NCI-H1092 treated with DMSO at 0.1 percent for 48 hours (cell line): ENCODE results near the gene ZNF83.
"Not testable (repeated sequence)": the region's sequence is repeated elsewhere in the genome, so short reads cannot be mapped to it uniquely, and the experiment has no call there.

ENCODE experiments used
- DNase-seq: peaks from one replicate; lab custom pipeline; 2025; lab: John Stamatoyannopoulos, UW

Gene ZNF83

DNA sequence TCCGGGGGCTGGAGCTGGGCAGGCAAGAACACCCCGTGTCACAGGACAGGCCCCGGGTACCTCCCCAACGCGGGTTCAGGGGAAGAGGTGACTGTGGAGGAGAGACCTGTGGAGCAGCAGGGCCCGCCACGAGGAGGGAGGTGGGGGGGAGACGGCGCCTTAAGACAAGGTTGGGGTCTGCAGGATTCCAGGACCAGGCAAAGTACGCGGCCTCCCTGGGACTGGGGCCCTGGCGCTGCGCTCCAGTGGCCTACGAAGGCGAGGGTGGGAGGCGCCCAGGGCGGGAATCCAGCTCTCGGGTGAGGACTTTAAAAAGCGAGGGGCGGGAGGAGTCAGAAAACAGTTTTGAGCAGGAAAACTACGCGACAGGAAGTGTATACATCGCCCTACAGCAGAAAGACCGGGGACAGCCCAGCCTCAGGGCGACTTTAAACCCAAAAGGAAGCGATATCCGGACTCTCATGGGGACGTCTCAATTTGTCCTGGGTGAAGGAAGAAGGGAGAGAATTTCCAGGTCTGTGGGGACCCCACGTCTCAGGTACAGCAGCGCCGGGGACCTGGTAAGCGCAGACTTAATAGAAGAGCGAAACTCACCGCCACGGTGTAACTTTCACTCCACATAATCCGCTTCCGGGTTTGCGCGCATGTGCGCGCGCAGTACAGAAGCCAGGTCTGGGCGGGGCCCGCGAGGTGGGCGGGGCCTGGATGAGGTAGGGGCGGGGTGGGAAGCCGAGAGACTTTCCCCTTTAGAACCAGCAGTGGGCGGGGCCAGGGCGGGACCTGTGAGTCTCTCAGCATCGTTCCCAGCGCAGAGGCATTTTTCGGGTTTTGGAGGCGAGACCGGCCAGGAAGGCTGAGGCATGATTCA, at the start of gene ZNF83:
Gene ZNF83, minus strand, starts transcription at position 638 of the 868 bp plus-strand sequence.
- peak; percentile 76 for DNase-seq

DNA sequence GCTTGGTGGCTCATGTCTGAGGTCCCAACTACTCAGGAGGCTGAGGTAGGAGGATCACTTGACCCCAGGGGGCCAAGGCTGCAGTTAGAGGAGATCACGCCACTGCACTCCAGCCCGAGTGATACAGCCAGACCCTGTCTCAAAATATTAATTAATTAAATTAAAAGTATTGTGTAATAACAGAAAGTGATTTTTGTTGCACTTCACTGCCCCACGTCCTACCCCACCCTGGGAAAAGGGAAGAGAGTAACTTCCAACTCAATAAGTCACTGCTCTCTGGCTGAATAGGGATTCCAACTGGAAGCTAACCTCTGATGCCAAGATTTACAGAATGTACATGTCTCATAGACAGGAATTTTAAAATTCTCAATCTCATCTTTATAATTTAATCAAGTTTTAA, 49.5 kb upstream of the ZNF83 start:
- no peak for DNase-seq

DNA sequence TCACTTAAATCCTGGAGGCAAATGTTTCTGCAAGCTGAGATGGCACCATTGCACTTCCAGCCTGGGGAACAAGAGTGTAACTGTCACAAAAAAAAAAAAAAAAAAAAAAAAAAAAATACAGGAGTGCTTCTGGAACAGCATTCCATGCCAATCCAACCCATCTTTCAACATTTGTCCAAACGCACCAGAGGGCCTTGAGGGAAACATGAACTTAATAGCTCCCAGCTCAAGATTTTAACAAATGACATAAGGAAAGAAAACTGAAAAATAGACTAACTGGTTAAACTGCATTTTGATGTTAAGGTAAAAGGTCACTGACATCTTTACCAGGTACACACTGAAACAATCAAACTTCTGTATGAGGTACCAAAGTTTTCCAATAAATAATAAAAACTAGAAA, 47.7 kb upstream of the ZNF83 start:
- no peak for DNase-seq

DNA sequence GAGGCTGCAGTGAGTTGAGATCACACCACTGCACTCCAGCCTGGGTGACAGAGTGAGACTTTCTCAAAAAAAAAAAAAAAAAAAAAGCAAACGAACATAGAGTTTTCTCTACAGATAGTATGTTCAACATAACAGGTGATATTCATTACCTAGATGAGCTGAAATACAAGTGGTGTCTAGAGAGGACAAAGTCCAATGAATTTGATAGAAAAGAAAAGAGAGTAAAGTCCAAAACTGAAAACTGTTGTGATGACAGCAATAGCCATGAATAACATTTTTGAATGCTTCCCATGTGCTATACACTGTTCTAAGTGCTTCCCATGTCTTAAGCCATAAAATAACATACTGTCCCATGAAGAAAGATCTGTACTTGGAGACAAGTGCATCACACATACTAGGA, 43.1 kb upstream of the ZNF83 start:
- DNase-seq: not testable (repeated sequence)

GRCh38 chr19:52679598-52679997, 41.4 kb upstream of the ZNF83 start:
- DNase-seq: no peak

DNA sequence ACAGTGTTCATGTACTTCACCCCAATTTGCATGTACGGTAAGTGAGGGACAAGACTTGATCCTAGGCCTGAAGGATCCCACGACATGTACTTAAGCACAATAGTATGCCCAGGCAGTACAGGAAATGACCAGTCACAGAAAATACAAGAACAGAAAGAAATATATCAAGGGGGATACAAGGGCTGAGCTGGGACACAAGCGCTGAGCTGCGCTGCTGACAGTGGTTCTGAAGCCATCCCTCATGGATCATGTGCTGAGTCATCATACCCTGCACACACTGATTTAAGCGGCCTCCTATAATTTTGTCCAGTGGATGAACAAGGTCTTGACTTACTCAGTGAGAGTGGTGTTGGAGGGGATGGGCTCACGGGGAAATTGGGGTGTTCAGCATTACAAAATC, 37.1 kb upstream of the ZNF83 start:
- not testable (repeated sequence) for DNase-seq

DNA sequence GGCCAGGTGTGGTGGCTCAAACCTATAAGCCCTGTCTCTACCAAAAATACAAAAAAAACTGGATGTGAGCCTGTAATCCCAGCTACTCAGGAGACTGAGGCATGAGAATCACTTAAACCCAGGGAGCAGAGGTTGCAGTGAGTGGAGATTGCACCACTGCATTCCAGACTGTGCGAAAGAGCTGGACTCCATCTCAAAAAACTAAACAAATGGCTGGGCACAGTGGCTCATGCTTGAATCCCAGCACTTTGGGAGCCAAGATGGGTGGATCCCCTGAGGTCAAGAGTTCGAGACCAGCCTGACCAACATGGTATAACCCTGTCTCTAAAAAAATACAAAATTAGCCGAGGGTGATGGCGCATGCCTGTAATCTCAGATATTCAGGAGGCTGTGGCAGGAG, 34.9 kb upstream of the ZNF83 start:
- DNase-seq: no peak

DNA sequence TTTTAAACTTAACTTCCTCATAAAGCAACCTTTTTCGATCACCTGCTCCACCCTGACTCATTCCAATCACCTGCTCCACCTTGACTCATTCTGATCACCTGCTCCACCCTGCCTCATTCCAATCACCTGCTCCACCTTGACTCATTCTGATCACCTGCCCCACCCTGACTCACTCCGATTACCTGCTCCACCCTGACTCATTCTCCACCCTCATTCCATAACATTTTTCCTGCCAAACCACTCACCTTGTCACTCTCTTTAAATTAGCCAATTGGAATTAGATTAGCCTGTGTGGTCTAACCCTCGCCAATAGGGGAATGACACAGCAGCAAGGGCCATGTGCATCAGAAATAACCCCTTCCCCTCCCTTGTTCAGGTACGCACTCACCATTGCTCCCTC, 31.9 kb upstream of the ZNF83 start:
- no peak for DNase-seq

GRCh38 chr19:52669586-52669985, 31.4 kb upstream of the ZNF83 start:
- DNase-seq: no peak

GRCh38 chr19:52667972-52668371, 29.8 kb upstream of the ZNF83 start:
- DNase-seq: no peak

DNA sequence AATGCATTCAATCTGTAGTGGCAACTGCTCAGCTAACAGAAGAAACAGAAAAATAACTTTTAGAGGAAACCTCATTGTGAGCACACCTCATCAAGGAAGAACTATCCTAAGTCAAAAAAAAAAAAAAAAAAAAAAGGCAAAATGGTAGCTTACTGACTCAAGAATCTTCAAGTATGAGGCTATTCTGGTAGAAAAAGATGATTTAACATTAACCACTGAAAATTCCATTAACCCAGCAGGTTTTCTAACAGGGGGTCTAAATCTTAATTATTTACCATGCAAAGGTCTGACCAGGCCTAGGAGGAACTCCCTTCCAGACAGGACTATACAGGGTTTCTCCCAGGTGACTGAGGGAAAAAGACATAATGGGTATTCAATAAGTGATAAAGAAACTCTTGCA, 28.4 kb upstream of the ZNF83 start:
- DNase-seq: no peak

DNA sequence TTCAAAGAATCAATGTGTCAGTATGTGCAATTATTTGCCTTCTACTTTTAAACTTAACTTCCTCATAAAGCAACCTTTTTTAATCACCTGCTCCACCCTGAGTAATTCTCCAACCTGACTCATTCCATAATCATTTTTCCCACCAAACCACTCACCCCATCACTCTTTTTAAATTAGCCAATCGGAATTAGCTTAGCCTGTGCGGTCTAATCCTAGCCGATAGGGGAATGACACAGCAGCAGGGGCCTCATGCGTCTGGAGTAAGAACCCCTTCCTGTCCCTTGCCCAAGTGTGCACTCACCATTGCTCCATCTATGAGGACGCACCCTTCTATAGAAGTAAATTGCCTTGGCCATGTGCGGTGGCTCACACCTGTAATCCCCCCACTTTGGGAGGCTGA, 27.4 kb upstream of the ZNF83 start:
- DNase-seq: no peak

DNA sequence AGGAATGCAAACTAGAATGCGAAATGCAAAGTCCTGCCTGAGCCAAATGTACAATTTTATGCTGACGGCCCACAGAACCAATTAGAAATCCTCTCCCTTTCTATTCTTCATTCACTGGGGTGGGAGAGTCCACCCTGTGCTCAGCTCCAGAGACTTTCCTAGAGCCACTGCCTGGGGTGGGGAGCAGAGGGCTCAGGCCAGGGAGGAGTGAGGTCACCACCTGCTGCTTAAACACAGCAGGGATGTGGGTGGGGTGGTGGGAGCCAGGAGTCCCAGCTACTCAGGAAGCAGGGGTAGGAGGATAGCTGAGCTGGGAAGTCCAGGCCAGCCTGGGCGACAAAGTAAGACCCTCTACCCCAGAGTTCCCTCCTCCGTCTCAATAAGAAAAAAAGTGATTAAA, 26.9 kb upstream of the ZNF83 start:
- DNase-seq: no peak

DNA sequence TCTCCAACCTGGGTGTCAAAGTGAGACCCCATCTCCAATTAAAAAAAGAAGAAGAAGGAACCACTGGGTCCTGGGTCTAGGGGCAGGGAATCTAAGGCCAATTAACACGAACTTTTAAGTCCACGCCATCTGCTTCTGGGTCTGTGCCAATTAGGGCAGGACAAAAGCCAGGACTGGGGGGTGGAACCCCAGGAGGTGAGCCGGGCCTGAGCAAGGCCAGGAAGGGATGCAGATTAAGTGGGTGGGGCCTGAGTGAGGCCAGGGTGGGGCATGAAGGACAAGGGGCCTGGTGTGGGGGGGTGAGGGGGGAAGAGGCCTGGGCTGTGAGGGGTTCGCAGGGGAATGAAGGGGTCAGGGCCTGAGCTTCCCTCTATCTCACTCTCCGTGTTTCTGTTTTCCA, 26.3 kb upstream of the ZNF83 start:
- no peak for DNase-seq

- no peak for DNase-seq
These were observed 24.5 kb upstream of the ZNF83 start for GRCh38 chr19:52662631-52663030.

DNA sequence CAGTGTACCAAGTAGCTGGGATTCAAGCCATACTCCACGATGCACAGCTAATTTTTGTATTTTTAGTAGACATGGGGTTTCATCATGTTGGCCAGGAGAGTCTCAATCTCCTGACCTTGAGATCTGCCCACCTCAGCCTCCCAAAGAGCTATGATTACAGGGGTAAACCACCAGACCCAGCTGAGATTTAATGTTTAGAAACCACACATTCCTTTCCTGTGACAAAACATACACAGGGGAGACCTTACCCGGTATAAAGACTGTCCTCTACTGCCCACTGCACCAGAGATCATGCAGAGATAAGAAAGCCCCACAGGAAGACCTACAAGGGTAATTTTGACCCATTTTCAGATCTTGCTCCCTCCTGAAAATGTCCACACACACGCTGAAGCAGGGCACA, 22.8 kb upstream of the ZNF83 start:
- DNase-seq: no peak

GRCh38 chr19:52659013-52659412, 20.9 kb upstream of the ZNF83 start:
- DNase-seq: no peak

DNA sequence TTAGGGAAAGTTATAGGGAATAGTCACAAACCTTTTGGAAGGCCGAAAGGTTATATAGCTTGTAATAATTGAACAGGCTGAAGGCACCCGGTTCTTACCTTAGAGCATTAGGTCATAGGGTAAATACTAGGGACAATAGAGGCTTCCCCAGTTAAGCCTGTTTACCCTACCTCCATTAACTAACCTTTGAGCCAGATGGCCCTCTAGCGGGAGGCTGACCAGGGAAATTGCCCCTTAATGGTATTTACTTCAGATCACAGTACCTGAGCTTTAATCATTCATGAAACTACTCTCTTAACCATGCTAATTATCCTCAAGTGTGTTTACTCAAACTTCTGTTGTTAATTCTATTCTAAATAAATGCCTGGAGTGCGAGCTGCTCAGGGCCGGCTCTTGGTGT, 20.4 kb upstream of the ZNF83 start:
- DNase-seq: peak; percentile 2

DNA sequence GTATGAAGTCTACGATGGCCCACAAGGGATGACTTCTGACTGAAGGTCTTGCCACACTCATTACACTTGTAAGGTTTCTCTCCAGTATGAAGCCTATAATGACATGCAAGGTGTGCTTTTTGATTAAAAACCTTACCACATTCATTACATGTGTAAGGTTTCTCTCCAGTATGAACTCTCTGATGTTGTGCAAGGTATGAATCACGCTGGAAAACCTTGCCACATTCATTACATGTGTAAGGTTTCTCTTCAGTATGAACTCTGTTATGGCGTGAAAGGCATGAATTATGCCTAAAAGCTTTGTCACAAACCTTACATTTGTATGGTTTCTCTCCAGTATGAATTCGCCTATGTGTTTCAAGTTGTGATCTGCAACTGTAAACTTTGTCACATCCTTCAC, 15.0 kb upstream of the ZNF83 start:
- no peak for DNase-seq

DNA sequence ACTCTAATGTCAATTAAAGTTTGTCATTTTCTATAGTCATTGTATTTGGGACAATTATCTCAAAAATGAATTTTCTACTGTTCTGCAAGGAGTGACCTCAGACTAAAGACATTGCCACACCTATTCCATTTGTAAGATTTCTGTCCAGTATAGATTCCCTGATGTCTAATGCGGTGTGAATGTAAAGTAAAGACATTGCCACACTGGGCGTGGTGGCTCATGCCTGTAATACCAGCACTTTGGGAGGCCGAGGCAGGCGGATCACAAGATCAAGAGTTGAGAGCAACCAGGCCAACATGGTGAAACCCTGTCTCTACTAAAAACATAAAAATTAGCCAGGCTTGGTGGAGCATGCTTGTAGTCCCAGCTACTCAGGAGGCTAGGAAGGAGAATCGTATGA, 13.8 kb upstream of the ZNF83 start:
- DNase-seq: no peak

DNA sequence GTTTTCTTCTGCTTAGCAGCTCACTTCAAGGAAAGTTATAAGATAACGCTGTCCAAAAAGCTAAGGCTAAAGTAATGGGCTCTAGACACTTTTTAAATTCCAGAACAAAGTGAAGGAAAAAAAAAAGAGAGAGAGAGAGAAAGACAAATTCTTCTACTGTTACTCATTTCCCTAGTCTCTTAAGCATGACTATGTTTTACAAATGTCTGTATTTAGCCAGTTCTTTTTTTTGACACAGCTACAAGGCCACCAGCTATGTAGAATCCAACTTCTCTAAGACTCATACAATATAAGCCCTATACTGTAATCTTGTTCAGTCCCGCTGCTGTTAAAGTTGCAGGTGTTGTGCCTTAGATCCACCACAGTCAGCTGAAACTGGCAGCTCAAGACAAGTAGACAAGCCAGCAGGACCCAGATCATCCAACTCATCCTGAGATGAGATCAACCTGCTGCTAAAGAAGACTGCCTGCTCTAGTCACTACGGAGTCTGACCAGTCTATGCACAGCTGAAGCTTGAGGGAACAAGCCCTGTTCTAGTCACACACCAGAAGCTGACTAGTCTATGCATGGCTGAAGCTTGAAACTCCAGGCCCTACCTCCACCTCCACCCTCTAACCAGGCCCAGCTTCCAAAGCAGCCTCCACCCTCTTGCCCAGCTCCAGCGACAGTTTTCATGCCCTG, 10.3 kb upstream of the ZNF83 start:
- no peak for DNase-seq

DNA sequence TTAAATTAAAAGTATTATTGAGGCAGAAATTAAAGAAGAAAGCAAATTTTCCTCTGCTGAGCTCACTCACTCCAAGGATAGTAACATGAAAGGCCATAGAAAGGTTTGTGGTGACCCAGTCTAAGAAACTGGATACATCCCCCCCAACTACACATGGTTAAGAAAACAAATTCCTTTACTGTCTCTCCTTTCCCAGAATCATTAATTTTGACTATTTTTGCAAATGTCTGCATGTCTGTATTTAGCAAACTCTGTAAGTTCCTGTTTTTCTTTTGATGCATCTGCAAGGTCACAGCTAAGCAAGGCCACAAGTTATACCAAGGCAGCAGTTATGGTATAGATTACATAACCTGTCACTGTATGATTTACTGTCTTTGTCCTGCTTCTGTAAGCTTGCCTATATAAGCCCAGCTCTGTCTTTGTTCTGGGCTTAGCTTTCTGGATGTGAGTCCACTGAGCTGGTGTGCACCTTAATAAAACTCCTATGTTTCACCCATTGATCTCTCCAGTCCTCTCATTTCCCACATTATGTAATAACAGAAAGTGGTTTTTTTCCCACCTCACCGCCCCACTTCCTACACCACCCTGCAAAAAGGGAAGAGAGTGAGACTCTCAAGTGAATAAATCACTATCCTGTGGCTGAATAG, 8.5 kb upstream of the ZNF83 start:
- no peak for DNase-seq

DNA sequence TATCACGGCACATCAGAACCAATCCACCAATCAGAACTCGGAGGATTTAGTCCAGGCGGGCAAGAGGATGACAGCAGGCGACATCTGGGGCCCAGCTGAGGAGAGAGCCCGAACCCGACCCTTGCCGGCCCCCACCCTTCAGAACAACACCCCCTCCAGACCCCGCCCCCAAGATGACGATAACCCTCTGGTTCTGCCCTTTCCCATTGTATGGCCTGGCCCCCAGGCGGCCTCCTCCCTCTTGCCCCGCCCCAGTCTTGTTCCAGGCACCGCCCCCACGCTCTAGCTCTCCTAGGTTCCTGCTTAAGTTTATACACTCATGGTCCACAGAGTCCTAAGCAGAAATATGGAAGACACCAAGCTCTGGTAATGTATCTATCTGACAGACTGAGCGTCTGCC, 2.8 kb upstream of the ZNF83 start:
- DNase-seq: no peak
